HG02798 (cell line): ENCODE results near the gene CALML5.

ENCODE experiments used
- ATAC-seq: cut with Tn5 transposase; IDR thresholded peaks from one replicate; pipeline ENCODE4 v1.9.1; 2021; ENCODE audit warnings: mild to moderate bottlenecking; ENCODE audit not compliant: unreplicated experiment, poor library complexity

CALML5 gene

DNA sequence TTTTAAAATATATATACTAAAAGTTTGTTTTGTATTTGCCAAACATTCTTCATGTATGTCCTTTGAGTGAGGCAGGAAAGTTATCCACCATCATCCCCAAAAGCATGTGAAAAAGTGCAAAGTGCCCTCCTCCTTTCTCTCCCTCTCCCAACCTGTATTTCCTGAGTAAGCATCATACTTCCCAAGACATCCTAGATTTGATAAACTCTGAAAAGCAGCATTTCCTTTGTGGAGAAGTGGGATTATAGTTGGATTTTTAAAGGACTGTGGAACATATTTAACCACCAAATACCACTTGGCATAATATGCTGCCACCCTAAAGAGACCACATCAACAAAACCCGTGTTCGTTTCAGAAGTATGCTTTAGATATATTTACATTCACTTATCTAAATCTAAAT is 50.1 kb downstream of the CALML5 start:
- no peak for ATAC-seq
